GM18861 (cell line): ENCODE measurements around the gene A2ML1.
"Not testable (repeated sequence)": the region's sequence is repeated elsewhere in the genome, so short reads cannot be mapped to it uniquely, and the experiment has no call there.

Experiments
- ATAC-seq: cut with Tn5 transposase; IDR thresholded peaks from one replicate; pipeline ENCODE4 v1.9.1; 2021; ENCODE audit not compliant: unreplicated experiment

A2ML1 gene

GRCh38 chr12:8816448-8817050 is 5.9 kb upstream of the A2ML1 start:
- ATAC-seq = no peak

DNA sequence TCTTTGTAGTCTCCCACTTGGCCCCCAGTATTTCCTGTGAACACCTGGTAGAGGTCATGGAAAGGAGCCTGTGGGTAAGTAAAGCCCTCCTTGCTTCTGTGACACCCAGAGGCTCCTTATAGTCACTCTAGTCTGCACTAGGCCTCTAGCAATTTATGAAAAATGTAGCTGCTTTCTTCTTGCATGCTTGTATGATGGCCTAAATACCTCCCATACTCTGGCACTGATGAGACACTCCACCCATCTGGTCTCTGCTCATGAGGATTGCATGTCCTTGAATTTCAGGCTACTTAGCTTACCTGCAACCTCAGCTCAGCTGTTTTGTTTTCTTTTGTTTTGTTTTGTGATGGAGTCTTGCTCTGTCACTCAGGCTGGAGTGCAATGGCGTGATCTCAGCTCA is 4.6 kb upstream of the A2ML1 start:
- ATAC-seq = no peak

- no peak for ATAC-seq
Measured at GRCh38 chr12:8818526-8818925, 3.9 kb upstream of the A2ML1 start.

DNA sequence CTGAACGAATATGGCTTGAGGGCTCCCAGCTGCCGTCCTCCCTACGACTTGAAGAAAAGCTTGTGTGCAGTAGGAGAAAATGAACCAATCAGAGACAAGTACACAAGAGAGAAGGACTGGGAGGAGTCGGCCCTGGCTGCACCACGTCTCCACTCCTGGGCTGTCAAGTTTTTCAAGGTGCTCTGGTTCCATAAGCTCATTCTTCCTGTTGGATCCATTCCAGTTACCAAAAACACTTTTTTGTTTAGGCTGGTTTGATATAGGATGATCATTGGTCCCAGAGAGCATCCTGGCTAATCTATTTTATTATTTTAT is 2.8 kb upstream of the A2ML1 start:
- ATAC-seq = no peak

- ATAC-seq = not testable (repeated sequence)
Measured at GRCh38 chr12:8820676-8821407, 1.6 kb upstream of the A2ML1 start.

DNA sequence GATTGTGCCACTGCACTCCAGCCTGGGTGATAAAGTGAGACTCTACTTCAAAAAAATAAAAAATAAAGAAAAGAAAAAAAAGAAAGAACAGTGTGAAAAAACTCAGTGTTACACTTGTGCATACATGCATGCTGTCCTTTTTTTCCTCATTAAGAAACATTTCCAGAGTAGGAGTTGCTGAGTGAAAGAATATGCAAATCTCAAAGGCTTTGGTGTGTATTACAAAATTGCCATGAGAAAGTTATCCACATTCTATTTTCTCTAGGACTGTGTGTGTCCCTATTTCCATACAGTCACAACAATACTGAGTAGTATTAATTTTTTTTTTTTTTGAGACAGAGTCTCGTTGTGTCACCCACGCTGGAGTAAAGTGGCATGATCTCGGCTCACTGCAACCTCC is 830 bp upstream of the A2ML1 start:
- ATAC-seq = no peak

- ATAC-seq = no peak
Measured at GRCh38 chr12:8823565-8824300, 1.3 kb downstream of the A2ML1 start.

- ATAC-seq = no peak
Measured at GRCh38 chr12:8827551-8828256, 5.3 kb downstream of the A2ML1 start.

DNA sequence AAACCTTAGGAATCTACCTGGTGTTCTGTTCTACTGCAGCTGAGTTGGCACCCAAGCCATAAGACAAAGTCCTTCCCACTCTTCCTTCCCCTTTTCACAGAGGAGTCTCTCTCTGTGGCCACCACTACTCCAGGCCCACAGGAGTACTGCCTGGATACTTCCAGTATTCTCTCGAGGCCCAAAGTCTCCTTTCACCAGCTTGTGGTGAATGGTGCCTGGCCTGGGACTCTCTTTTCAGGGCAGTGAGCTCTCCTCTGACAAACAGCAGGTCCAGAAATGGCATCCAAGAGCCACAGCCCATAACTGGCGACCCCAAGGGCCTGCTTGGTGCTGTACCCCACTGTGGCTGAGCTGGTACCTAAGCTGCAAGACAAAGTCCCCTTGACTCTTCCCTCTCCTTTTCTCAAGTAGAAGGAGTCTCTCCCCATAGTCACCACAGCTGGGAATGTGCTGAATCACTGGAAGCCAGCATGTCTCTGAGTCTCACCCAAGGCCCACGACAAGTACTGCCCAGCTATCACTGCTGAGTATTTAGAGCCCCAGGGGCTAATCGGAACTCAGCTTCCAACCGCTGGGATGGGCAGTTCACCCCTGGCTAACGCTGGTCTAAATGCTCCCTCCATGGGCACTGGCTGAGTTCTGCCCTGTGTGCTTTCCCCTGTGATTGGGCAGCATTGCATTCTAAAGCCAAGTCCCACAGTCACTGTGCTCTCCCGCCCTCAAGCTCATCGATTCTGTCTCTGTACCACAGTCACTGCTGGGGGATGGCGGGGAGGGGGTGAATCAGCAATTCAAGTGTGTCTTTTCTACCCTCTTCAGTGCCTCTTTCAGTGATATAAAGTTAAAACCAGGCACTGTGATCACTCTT is 6.1 kb downstream of the A2ML1 start:
- ATAC-seq = no peak

DNA sequence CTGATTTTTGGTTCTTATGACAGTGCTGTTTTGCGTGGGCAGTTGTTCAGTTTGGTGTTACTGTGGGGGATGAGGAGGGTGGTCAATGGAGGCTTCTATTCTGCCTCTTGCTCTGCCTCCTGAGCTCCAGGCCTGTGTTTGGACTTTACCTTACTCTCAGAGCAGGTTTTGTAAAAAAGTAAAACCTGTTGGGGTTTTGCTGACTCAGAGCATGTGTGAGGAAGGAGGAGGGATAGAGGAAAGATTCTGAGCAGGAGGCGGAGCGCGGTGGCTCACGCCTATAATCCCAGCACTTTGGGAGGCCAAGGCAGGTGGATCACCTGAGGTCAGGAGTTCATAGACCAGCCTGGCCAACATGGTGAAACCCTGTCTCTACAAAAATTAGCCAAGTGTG is 6.7 kb downstream of the A2ML1 start:
- ATAC-seq = no peak

GRCh38 chr12:8829621-8830020 is 7.2 kb downstream of the A2ML1 start:
- no peak for ATAC-seq

- ATAC-seq = no peak
Measured at GRCh38 chr12:8831116-8831515, 8.7 kb downstream of the A2ML1 start.

DNA sequence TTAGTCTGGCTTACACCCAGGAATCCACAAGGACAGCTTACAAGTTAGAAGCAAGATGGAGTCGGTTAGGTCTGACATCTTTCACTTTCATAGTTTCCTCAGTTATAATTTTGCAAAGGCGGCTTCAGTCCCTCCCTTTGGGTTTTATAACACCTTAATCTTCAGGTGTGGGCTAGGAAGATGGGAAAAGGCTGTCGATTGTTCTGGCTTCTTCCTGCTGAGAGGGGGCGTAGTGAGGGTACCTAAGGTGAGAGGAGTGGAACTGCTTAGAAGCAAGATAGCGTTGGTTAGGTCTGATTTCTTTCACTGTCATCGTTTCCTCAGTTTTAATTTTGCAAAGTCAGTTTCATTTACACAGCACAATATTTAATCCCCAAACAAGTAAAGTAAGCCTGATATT is 10.1 kb downstream of the A2ML1 start:
- ATAC-seq = no peak

GRCh38 chr12:8834230-8834629 is 11.8 kb downstream of the A2ML1 start:
- no peak for ATAC-seq

- ATAC-seq = no peak
Measured at GRCh38 chr12:8837291-8837690, 14.9 kb downstream of the A2ML1 start.

GRCh38 chr12:8840321-8840720 is 17.9 kb downstream of the A2ML1 start:
- no peak for ATAC-seq

- ATAC-seq = no peak
Measured at GRCh38 chr12:8840938-8841633, 18.7 kb downstream of the A2ML1 start.

DNA sequence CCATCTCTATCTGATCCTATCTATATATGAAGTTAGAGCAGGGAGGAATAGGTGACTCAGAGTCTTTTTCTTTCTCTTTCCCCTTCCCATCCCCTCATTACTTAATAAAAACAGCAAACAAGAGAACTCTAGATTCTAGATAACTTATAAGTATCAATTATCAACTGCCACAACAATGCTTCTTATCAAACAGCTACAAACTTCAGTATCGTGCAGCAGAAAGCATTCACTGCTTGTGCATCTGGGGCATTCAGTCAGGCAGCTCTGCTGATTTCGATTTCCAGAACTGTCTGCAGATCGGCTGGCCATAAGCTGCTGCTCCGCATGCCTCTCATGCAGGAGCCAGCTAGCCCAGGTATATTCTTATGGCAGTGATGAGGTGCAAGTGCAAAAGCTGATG is 19.4 kb downstream of the A2ML1 start:
- no peak for ATAC-seq

GRCh38 chr12:8844665-8845064 is 22.2 kb downstream of the A2ML1 start:
- no peak for ATAC-seq

- no peak for ATAC-seq
Measured at GRCh38 chr12:8846305-8846704, 23.9 kb downstream of the A2ML1 start.
